HepG2 (cell line): Measurements from ENCODE around the gene USP20. TPM values are rescaled to one million over a fixed set of nuclear protein-coding genes. Genes with fewer than 3 reads are reported as not detected.

Experiments
- ARNTL ChIP-seq: sonication (generic); formaldehyde crosslinking; IDR thresholded peaks from 2 replicates; pipeline ENCODE4 v1.4.0; 2020; ENCODE audit warnings: mild to moderate bottlenecking, missing genetic modification reagents
- BCL6 ChIP-seq: IDR thresholded peaks from 2 replicates; pipeline ENCODE4 v1.6.1; 2016; ENCODE audit warnings: missing genetic modification reagents, missing compliant biosample characterization
- BRCA1 ChIP-seq: sonication (generic); formaldehyde crosslinking; IDR thresholded peaks from 2 replicates; pipeline ENCODE4 v1.4.0; 2020; ENCODE audit warnings: missing genetic modification reagents
- FLYWCH1 ChIP-seq: sonication (generic); formaldehyde crosslinking; IDR thresholded peaks from 2 replicates; pipeline ENCODE4 v1.8.1; 2023; ENCODE audit warnings: mild to moderate bottlenecking, missing genetic modification reagents
- GFI1 ChIP-seq: sonication (generic); formaldehyde crosslinking; IDR thresholded peaks from 2 replicates; pipeline ENCODE4 v1.5.0; 2020; ENCODE audit warnings: missing genetic modification reagents, mild to moderate bottlenecking, borderline replicate concordance
- RXRA ChIP-seq: sonication (generic); formaldehyde crosslinking; IDR thresholded peaks from 2 replicates; pipeline ENCODE4 v1.5.1; 2020; ENCODE audit warnings: missing genetic modification reagents
- SALL2 ChIP-seq: sonication (generic); formaldehyde crosslinking; IDR thresholded peaks from 2 replicates; pipeline ENCODE4 v1.8.1; 2023; ENCODE audit warnings: mild to moderate bottlenecking, missing genetic modification reagents, inconsistent platforms
- STAT6 ChIP-seq: sonication (generic); formaldehyde crosslinking; IDR thresholded peaks from 2 replicates; pipeline ENCODE4 v1.4.0; 2020; ENCODE audit warnings: missing genetic modification reagents, mild to moderate bottlenecking, borderline replicate concordance
- YEATS2 ChIP-seq: sonication (generic); formaldehyde crosslinking; IDR thresholded peaks from 2 replicates; pipeline ENCODE4 v1.4.0; 2020; ENCODE audit warnings: missing genetic modification reagents, borderline replicate concordance
- ZBTB20 ChIP-seq: sonication (generic); formaldehyde crosslinking; IDR thresholded peaks from 2 replicates; pipeline ENCODE4 v1.8.1; 2023; ENCODE audit warnings: missing genetic modification reagents, low read depth, mild to moderate bottlenecking, borderline replicate concordance
- ZNF616 ChIP-seq: sonication (generic); formaldehyde crosslinking; IDR thresholded peaks from 2 replicates; pipeline ENCODE4 v1.5.0; 2020; ENCODE audit warnings: low read depth, mild to moderate bottlenecking, missing genetic modification reagents
- ZNF644 ChIP-seq: IDR thresholded peaks from 2 replicates; pipeline ENCODE4 v1.6.1; 2016; ENCODE audit warnings: low read depth
- polyA plus RNA-seq, 8 experiments: library from polyadenylated mRNA; depleted of rRNA in 3 of 8; stranded (reverse) in 7 of 8; unstranded in 1 of 8; fragments of >200 nt; fragmentation: Illumina TruSeq in 4 of 8; extraction: Trizol in 4 of 8; gene quantifications; 2 replicates each; pipeline versions ENCODE4 v1.2.1 to v1.2.3, GENCODE V29; 2011 to 2016; ENCODE audit warnings: low read depth in 4 of 8, missing spikeins in 1 of 8, mixed read lengths in 1 of 8; ENCODE audit not compliant: insufficient read depth in 1 of 8
- total RNA-seq, 5 experiments: library from RNA; depleted of rRNA; stranded (reverse); fragments of >200 nt; fragmentation: Illumina TruSeq; extraction: Trizol; gene quantifications; 2 replicates each; pipeline ENCODE4 v1.2.3, GENCODE V29; 2016; ENCODE audit warnings: low read depth in 1 of 5
- TF ChIP-seq, protein P1 (sequence below): sonication (generic); formaldehyde crosslinking; IDR thresholded peaks from 2 replicates; pipeline ENCODE4 v1.4.0; 2020; ENCODE audit warnings: missing genetic modification reagents, borderline replicate concordance
- TF ChIP-seq, protein P2 (sequence below): sonication (generic); formaldehyde crosslinking; IDR thresholded peaks from 2 replicates; pipeline ENCODE4 v1.8.0; 2022; ENCODE audit warnings: missing genetic modification reagents, low read depth, mild to moderate bottlenecking, borderline replicate concordance
- TF ChIP-seq, protein P3 (sequence below), 2 experiments: sonication (generic) in 1 of 2; formaldehyde crosslinking in 1 of 2; IDR thresholded peaks; 2 replicates each; pipeline versions ENCODE4 v1.5.1 to v1.6.1; 2011 to 2020; ENCODE audit warnings: borderline replicate concordance in 1 of 2, low read depth in 1 of 2, low read length in 1 of 2, mild to moderate bottlenecking in 1 of 2, missing genetic modification reagents in 1 of 2, moderate library complexity in 1 of 2
- TF ChIP-seq, protein P4 (sequence below): IDR thresholded peaks from 2 replicates; pipeline ENCODE4 v1.6.1; 2016; ENCODE audit warnings: missing compliant biosample characterization, missing genetic modification reagents, borderline replicate concordance

Gene USP20
- total and polyA plus RNA-seq, 2 of the 13 experiments (the other 11 are each of a cell fraction or from before 2014, with no cell fraction given) = 4.4 to 5.9 TPM

- TF ChIP-seq, protein P1, sequence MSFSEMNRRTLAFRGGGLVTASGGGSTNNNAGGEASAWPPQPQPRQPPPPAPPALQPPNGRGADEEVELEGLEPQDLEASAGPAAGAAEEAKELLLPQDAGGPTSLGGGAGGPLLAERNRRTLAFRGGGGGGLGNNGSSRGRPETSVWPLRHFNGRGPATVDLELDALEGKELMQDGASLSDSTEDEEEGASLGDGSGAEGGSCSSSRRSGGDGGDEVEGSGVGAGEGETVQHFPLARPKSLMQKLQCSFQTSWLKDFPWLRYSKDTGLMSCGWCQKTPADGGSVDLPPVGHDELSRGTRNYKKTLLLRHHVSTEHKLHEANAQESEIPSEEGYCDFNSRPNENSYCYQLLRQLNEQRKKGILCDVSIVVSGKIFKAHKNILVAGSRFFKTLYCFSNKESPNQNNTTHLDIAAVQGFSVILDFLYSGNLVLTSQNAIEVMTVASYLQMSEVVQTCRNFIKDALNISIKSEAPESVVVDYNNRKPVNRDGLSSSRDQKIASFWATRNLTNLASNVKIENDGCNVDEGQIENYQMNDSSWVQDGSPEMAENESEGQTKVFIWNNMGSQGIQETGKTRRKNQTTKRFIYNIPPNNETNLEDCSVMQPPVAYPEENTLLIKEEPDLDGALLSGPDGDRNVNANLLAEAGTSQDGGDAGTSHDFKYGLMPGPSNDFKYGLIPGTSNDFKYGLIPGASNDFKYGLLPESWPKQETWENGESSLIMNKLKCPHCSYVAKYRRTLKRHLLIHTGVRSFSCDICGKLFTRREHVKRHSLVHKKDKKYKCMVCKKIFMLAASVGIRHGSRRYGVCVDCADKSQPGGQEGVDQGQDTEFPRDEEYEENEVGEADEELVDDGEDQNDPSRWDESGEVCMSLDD = no peak
- 0 out of 2 replicates have a peak, but pooled peaks have one; percentile 52 for TF ChIP-seq ARNTL (CRISPR knock-in tag)
- TF ChIP-seq GFI1 = peak; percentile 63; the same call in 1 of the 2 replicates
- no peak for TF ChIP-seq FLYWCH1 (CRISPR knock-in tag)
- peak; percentile 27; the same call in 1 of the 2 replicates for TF ChIP-seq SALL2 (CRISPR knock-in tag)
- TF ChIP-seq ZNF616 (CRISPR knock-in tag) = no peak
- no peak for TF ChIP-seq ZNF644
- TF ChIP-seq, protein P2, sequence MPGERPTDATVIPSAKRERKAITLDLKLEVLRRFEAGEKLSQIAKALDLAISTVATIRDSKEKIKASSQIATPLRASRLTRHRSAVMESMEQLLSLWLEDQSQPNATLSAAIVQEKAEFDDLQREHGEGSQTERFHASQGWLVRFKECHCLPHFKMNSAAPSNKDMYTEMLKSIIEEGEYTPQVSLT (CRISPR knock-in tag) = no peak
- TF ChIP-seq RXRA (CRISPR knock-in tag) = no peak
- TF ChIP-seq YEATS2 = peak; percentile 69; the same call in 1 of the 2 replicates
- TF ChIP-seq, protein P3, sequence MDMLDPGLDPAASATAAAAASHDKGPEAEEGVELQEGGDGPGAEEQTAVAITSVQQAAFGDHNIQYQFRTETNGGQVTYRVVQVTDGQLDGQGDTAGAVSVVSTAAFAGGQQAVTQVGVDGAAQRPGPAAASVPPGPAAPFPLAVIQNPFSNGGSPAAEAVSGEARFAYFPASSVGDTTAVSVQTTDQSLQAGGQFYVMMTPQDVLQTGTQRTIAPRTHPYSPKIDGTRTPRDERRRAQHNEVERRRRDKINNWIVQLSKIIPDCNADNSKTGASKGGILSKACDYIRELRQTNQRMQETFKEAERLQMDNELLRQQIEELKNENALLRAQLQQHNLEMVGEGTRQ (IDR thresholded peaks at IDR 0.05; ENCODE audit: low read depth, low read length) = no peak
- TF ChIP-seq, protein P3 (CRISPR knock-in tag; IDR thresholded peaks at IDR 0.05; ENCODE audit: borderline replicate concordance) = no peak
- no peak for TF ChIP-seq BCL6 (CRISPR knock-in tag)
- TF ChIP-seq, protein P4, sequence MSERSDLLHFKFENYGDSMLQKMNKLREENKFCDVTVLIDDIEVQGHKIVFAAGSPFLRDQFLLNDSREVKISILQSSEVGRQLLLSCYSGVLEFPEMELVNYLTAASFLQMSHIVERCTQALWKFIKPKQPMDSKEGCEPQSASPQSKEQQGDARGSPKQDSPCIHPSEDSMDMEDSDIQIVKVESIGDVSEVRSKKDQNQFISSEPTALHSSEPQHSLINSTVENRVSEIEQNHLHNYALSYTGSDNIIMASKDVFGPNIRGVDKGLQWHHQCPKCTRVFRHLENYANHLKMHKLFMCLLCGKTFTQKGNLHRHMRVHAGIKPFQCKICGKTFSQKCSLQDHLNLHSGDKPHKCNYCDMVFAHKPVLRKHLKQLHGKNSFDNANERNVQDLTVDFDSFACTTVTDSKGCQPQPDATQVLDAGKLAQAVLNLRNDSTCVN (CRISPR knock-in tag) = no peak; the same call in 1 of the 2 replicates
- 0 out of 2 replicates have a peak, but pooled peaks have one; percentile 60 for TF ChIP-seq BRCA1
- no peak for TF ChIP-seq STAT6
- TF ChIP-seq ZBTB20 (CRISPR knock-in tag) = peak; percentile 39; the same call in 1 of the 2 replicates
Observed at GRCh38 chr9:129802833-129803675, 32.2 kb upstream of the USP20 start, which contains the start of gene TOR1B (continued).
